Activated T-cell treated with anti-CD3 and anti-CD28 coated beads for 48 hours (primary cell): ENCODE data around the gene CENPP.

Source experiments
- DNase-seq: peaks from one replicate; pipeline ENCODE4 v3.0.0-alpha.2; 2020; ENCODE audit warnings: low read depth

CENPP gene

GRCh38 chr9:92425474-92425873, 99.7 kb downstream of the CENPP start:
- DNase-seq: no peak

GRCh38 chr9:92426501-92427145, 100.9 kb downstream of the CENPP start:
- no peak for DNase-seq

GRCh38 chr9:92429836-92430235, 104.1 kb downstream of the CENPP start:
- DNase-seq: no peak

GRCh38 chr9:92432350-92432749, 106.6 kb downstream of the CENPP start:
- no peak for DNase-seq

GRCh38 chr9:92432972-92433548, 107.3 kb downstream of the CENPP start:
- no peak for DNase-seq

GRCh38 chr9:92435263-92435662, 109.5 kb downstream of the CENPP start:
- DNase-seq: no peak

- DNase-seq: no peak
Measured at GRCh38 chr9:92438900-92439526, 113.3 kb downstream of the CENPP start.

- no peak for DNase-seq
Measured at GRCh38 chr9:92439921-92440750, 114.4 kb downstream of the CENPP start.

GRCh38 chr9:92440751-92441046, 114.9 kb downstream of the CENPP start:
- DNase-seq: no peak

- DNase-seq: no peak
Measured at GRCh38 chr9:92444841-92445240, 119.1 kb downstream of the CENPP start.

- DNase-seq: no peak
Measured at GRCh38 chr9:92446536-92446935, 120.8 kb downstream of the CENPP start.

GRCh38 chr9:92455217-92455616, 129.5 kb downstream of the CENPP start:
- DNase-seq: no peak

GRCh38 chr9:92457576-92457975, 131.8 kb downstream of the CENPP start:
- DNase-seq: no peak

- DNase-seq: no peak
Measured at GRCh38 chr9:92463387-92463786, 137.6 kb downstream of the CENPP start.

- no peak for DNase-seq
Measured at GRCh38 chr9:92463984-92464383, 138.2 kb downstream of the CENPP start.

- DNase-seq: no peak
Measured at GRCh38 chr9:92467041-92467440, 141.3 kb downstream of the CENPP start.

GRCh38 chr9:92467511-92467910, 141.8 kb downstream of the CENPP start:
- DNase-seq: no peak

- no peak for DNase-seq
Measured at GRCh38 chr9:92468206-92468605, 142.5 kb downstream of the CENPP start.

GRCh38 chr9:92474587-92474986, 148.8 kb downstream of the CENPP start:
- DNase-seq: no peak

GRCh38 chr9:92476962-92477361, 151.2 kb downstream of the CENPP start:
- no peak for DNase-seq

- DNase-seq: no peak
Measured at GRCh38 chr9:92478783-92479182, 153.0 kb downstream of the CENPP start.

GRCh38 chr9:92479346-92479745, 153.6 kb downstream of the CENPP start:
- no peak for DNase-seq

- no peak for DNase-seq
Measured at GRCh38 chr9:92480291-92480771, 154.6 kb downstream of the CENPP start.
